GM23338 (cell line): Measurements from ENCODE around the gene RAD51B.

ENCODE experiments used
- CTCF ChIP-seq, 2 experiments: fragments of 200-600 bp in 1 of 2; sonication (generic) in 1 of 2; conservative IDR thresholded peaks; 2 replicates each; pipeline versions ENCODE4 v1.5.1 to v1.6.1; 2016 to 2017; ENCODE audit warnings: antibody characterized with exemption in 2 of 2, low read depth in 2 of 2, mild to moderate bottlenecking in 2 of 2, moderate library complexity in 1 of 2
- EZH2 ChIP-seq: fragments of 200-600 bp; sonication (generic); IDR thresholded peaks from one replicate; pipeline ENCODE4 v1.8.0; 2017; ENCODE audit warnings: antibody characterized with exemption, mild to moderate bottlenecking, low read depth; ENCODE audit not compliant: unreplicated experiment
- EZH2phosphoT487 ChIP-seq: fragments of 200-600 bp; sonication (generic); IDR thresholded peaks from one replicate; pipeline ENCODE4 v1.8.1; 2018; ENCODE audit warnings: antibody characterized with exemption; ENCODE audit not compliant: unreplicated experiment
- JUNB ChIP-seq: IDR thresholded peaks from one replicate; pipeline ENCODE4 v1.6.1; 2016; ENCODE audit warnings: antibody characterized with exemption; ENCODE audit not compliant: unreplicated experiment
- POLR2AphosphoS5 ChIP-seq: IDR thresholded peaks from 2 replicates; pipeline ENCODE4 v1.6.1; 2016; ENCODE audit warnings: antibody characterized with exemption, low read depth
- REST ChIP-seq: IDR thresholded peaks from one replicate; pipeline ENCODE4 v1.6.1; 2018; ENCODE audit warnings: antibody characterized with exemption; ENCODE audit not compliant: unreplicated experiment
- STAT1 ChIP-seq: IDR thresholded peaks from one replicate; pipeline ENCODE4 v1.6.1; 2016; ENCODE audit warnings: antibody characterized with exemption; ENCODE audit not compliant: unreplicated experiment
- ZNF114 ChIP-seq: fragments of 250-450 bp; sonication (Bioruptor Pico); IDR thresholded peaks from 2 replicates; pipeline ENCODE4 v1.5.0; 2020; ENCODE audit warnings: mild to moderate bottlenecking, moderate library complexity

- no peak for TF ChIP-seq CTCF (conservative IDR thresholded peaks at IDR 0.05; ENCODE audit: low read depth in 2 of 2)
- no peak for TF ChIP-seq POLR2AphosphoS5
- no peak for TF ChIP-seq JUNB
- TF ChIP-seq EZH2 = no peak
- TF ChIP-seq REST = no peak
- TF ChIP-seq ZNF114 (CRISPR knock-in tag) = no peak
- TF ChIP-seq EZH2phosphoT487 = no peak
- TF ChIP-seq STAT1 = no peak
Measured at GRCh38 chr14:67970923-67971322, 151.3 kb downstream of the RAD51B start.
